ENCODE measurements around the gene FBXO42. TPM values are rescaled to one million over a fixed set of nuclear protein-coding genes. Genes with fewer than 3 reads are reported as not detected.

The FBXO42 gene
- total RNA-seq, 1 donor from 2014 or later = 25.6 TPM

DNA sequence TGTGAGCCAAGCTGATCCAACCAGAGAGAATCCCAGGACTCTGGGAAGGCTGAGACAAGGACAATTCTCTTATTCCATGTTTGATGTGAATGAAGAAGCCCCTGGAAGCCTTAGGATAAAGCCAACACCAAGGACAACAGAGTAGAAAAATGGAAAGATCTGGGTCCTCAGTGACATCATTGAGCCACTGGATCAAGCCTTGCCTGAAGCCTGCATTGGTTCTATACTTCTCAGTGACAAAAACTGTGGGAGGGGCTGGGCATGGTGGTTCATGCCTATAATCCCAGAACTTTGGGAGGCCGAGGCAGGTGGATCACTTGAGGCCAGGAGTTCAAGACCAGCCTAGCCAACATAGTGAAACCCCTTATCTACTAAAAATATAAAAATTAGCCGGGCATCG lies 155.4 kb downstream of the FBXO42 start:
- no peaks in the 10 kb centered on the region for H4K20me1 ChIP-seq (ENCODE audit: insufficient read depth, low read length)
- peaks cover 3% of the 10 kb centered on the region for H3K9me3 Mint-ChIP-seq (ENCODE audit: unreplicated experiment)
- H3K4me1 ChIP-seq (ENCODE audit: insufficient read depth, low read length) = no peaks in the 10 kb centered on the region
- no peak overlapping the region for H3K4me3 ChIP-seq (ENCODE audit: insufficient read depth, low read depth, low read length)
- H2AFZ ChIP-seq (ENCODE audit: low read depth, low read length) = no peak overlapping the region
- no peak overlapping the region for H3K9ac ChIP-seq (ENCODE audit: low read length)
- H3K4me1 Mint-ChIP-seq (ENCODE audit: low read depth, unreplicated experiment) = peaks cover 3% of the 10 kb centered on the region
- TF ChIP-seq, protein P1, sequence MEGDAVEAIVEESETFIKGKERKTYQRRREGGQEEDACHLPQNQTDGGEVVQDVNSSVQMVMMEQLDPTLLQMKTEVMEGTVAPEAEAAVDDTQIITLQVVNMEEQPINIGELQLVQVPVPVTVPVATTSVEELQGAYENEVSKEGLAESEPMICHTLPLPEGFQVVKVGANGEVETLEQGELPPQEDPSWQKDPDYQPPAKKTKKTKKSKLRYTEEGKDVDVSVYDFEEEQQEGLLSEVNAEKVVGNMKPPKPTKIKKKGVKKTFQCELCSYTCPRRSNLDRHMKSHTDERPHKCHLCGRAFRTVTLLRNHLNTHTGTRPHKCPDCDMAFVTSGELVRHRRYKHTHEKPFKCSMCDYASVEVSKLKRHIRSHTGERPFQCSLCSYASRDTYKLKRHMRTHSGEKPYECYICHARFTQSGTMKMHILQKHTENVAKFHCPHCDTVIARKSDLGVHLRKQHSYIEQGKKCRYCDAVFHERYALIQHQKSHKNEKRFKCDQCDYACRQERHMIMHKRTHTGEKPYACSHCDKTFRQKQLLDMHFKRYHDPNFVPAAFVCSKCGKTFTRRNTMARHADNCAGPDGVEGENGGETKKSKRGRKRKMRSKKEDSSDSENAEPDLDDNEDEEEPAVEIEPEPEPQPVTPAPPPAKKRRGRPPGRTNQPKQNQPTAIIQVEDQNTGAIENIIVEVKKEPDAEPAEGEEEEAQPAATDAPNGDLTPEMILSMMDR (IDR thresholded peaks at IDR 0.05; ENCODE audit: insufficient read depth, low read depth, low read length) = no peak
- no peak for TF ChIP-seq EZH2 (IDR thresholded peaks at IDR 0.05; ENCODE audit: insufficient read depth, low read length)
- DNase-seq (ENCODE audit: low read depth) = no peak
- H3K27ac ChIP-seq (ENCODE audit: low read depth, low read length) = no peak overlapping the region
- no peak overlapping the region for H3K4me3 Mint-ChIP-seq (ENCODE audit: unreplicated experiment)
- H3K27me3 ChIP-seq (ENCODE audit: insufficient read depth, low read length) = no peaks in the 10 kb centered on the region
- no peak overlapping the region for H3K4me2 ChIP-seq (ENCODE audit: low read length)
- H3K36me3 ChIP-seq (ENCODE audit: insufficient read depth, low read length) = no peaks in the 10 kb centered on the region
- H3K79me2 ChIP-seq (ENCODE audit: insufficient read depth, low read length) = no peaks in the 10 kb centered on the region
- H3K27ac Mint-ChIP-seq (ENCODE audit: unreplicated experiment) = no peak overlapping the region
- H3K9me3 ChIP-seq (ENCODE audit: insufficient read depth, low read depth, low read length) = no peaks in the 10 kb centered on the region
- no peak for FAIRE-seq
- H3K36me3 Mint-ChIP-seq (ENCODE audit: low read depth, unreplicated experiment) = peaks cover 5% of the 10 kb centered on the region
- H3K27me3 Mint-ChIP-seq (ENCODE audit: low read depth, unreplicated experiment) = peaks cover 1% of the 10 kb centered on the region

Other genes with a start within 250 kb of the FBXO42 start
- 117 and 140 TPM in 2 replicates for gene EPHA2, start 196.4 kb downstream of the FBXO42 start, total RNA-seq
- 5.7 and 7.4 TPM in 2 replicates for gene ARHGEF19, start 139.8 kb downstream of the FBXO42 start, total RNA-seq
- 8.2 and 8.6 TPM in 2 replicates for gene CPLANE2, start 115.3 kb downstream of the FBXO42 start, total RNA-seq
- gene SZRD1, start 14.8 kb upstream of the FBXO42 start, total RNA-seq = 152 and 165 TPM in 2 replicates
- gene SPATA21, start 84.9 kb upstream of the FBXO42 start, total RNA-seq = not detected in 2 replicates
- gene NECAP2, start 88.2 kb upstream of the FBXO42 start, total RNA-seq = 78.2 and 80.9 TPM in 2 replicates
- 1,356 and 1,553 TPM in 2 replicates for gene RNU1-1, start 161.8 kb upstream of the FBXO42 start, total RNA-seq

All from astrocyte (in vitro differentiated cells and primary cell).